GM06990 (cell line): ENCODE results near the gene IFNG-AS1.

ENCODE experiments used
- DNase-seq: peaks from one replicate; pipeline ENCODE4 v3.0.0-alpha.2; 2011; ENCODE audit not compliant: insufficient read length; ENCODE audit errors: extremely low read depth
- H3K27me3 ChIP-seq: replicated peaks from 2 replicates; pipeline ENCODE4 v1.6.0; 2011; ENCODE audit warnings: low read length; ENCODE audit not compliant: control insufficient read depth, insufficient read depth
- H3K36me3 ChIP-seq: 2 replicates; pipeline ENCODE4 v1.5.1; 2011; ENCODE audit warnings: low read length; ENCODE audit not compliant: control insufficient read depth, insufficient read depth
- H3K4me3 ChIP-seq: replicated peaks from 2 replicates; pipeline ENCODE4 v1.5.1; 2011; ENCODE audit warnings: low read depth, mild to moderate bottlenecking, control low read depth, low read length
- TF ChIP-seq, protein P1 (sequence below): IDR thresholded peaks from 2 replicates; pipeline ENCODE4 v1.5.1; 2011; ENCODE audit warnings: low read length, control low read depth, mild to moderate bottlenecking, inconsistent platforms; ENCODE audit not compliant: insufficient read depth, poor library complexity, severe bottlenecking

Gene IFNG-AS1

DNA sequence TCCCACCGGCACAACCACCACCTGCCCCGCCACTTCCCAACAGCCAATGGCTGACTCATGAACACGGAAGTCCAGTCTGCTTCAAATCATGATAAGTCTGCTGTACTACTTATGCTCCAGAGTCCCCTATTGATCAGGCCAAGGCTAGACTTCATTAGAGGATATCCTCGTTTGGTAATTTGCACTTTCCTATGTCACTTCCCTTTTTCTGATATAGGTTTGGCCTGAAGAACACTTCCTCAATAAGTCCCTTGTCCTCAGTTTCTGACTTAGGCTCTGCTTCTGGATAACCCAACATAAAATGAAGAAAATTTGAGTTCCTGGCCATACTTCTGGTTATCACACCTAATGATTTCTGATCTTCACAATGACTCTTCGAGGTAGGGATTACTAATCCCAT lies 45.3 kb downstream of the IFNG-AS1 start:
- Histone ChIP-seq H3K27me3 (no peaks in the 10 kb centered on the region), H3K4me3 (no peak overlapping the region), H3K36me3 (no peaks in the 10 kb centered on the region)
- TF ChIP-seq, protein P1, sequence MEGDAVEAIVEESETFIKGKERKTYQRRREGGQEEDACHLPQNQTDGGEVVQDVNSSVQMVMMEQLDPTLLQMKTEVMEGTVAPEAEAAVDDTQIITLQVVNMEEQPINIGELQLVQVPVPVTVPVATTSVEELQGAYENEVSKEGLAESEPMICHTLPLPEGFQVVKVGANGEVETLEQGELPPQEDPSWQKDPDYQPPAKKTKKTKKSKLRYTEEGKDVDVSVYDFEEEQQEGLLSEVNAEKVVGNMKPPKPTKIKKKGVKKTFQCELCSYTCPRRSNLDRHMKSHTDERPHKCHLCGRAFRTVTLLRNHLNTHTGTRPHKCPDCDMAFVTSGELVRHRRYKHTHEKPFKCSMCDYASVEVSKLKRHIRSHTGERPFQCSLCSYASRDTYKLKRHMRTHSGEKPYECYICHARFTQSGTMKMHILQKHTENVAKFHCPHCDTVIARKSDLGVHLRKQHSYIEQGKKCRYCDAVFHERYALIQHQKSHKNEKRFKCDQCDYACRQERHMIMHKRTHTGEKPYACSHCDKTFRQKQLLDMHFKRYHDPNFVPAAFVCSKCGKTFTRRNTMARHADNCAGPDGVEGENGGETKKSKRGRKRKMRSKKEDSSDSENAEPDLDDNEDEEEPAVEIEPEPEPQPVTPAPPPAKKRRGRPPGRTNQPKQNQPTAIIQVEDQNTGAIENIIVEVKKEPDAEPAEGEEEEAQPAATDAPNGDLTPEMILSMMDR, result no peak
- DNase-seq, result no peak

DNA sequence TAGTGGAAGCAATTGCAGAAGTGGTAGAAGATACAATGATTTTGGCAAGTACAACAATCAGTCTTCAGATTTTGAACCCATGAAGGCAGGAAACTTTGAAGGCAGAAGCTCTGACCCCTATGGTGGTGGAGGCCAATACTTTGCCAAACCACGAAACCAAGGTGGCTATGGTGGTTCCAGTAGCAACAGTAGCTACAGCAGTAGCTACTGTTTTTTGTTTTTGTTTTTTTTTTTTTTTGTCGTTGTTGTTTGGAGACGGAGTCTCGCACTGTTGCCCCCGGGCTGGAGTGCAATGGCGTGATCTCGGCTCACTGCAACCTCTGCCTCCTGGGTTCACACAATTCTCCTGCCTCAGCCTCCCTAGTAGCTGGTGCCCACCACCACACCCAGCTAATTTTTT lies 47.4 kb downstream of the IFNG-AS1 start:
- TF ChIP-seq, protein P1, result no peak
- Histone ChIP-seq H3K27me3 (no peaks in the 10 kb centered on the region), H3K4me3 (no peak overlapping the region), H3K36me3 (no peaks in the 10 kb centered on the region)
- DNase-seq, result no peak

DNA sequence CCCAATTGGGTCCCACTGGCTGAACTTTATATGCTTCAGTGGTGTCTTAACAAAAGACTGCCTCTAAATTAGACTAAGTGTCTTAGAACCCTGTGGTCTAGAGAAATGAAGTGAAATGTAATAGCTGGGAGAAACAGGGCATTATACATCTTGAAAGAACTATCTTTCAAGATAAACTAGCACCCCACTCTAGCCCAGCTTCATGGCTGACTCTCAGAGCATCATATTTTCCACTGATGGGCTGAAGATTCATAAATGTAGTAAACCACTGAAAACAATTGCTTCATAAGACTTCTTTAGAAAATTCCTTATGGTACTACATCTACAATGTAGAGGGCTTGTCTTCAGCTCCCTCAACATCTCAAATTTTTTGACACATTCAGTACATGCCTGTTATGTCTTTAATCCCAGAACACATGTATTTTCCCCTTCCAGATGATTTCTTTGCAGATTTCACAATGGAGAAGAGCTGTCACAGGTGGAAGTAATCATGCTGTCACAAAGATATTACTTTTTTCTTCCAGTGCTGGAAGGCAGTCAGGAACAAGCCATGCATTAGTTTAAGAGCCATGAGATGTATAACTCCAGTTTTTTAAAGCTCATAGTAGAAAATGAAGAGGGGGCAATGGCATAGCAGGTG lies 48.5 kb downstream of the IFNG-AS1 start:
- Histone ChIP-seq H3K4me3 (no peak overlapping the region), H3K36me3 (no peaks in the 10 kb centered on the region), H3K27me3 (no peaks in the 10 kb centered on the region)
- TF ChIP-seq, protein P1, result no peak
- no peak for DNase-seq

DNA sequence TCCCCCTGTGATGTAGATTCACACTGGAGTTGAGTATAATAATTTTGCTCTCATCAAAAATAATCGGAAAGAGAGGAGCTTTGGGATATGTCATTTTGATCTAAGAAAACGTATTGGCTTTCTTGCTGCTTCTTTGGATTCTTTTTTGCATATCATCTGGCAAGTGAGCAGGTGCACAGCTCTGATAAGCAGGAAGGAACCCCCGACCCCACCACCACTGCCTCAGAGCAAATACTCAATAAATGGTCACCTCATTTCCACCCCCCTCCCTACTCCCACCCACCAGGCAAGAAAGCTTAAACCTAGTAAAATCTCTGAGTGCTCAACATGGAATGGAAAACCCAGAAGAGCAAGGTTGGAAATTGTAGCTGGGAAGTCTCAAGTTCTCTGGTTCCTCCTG lies 49.4 kb downstream of the IFNG-AS1 start:
- DNase-seq, result no peak
- Histone ChIP-seq H3K4me3 (no peak overlapping the region), H3K36me3 (no peaks in the 10 kb centered on the region), H3K27me3 (no peaks in the 10 kb centered on the region)
- TF ChIP-seq, protein P1, result no peak

DNA sequence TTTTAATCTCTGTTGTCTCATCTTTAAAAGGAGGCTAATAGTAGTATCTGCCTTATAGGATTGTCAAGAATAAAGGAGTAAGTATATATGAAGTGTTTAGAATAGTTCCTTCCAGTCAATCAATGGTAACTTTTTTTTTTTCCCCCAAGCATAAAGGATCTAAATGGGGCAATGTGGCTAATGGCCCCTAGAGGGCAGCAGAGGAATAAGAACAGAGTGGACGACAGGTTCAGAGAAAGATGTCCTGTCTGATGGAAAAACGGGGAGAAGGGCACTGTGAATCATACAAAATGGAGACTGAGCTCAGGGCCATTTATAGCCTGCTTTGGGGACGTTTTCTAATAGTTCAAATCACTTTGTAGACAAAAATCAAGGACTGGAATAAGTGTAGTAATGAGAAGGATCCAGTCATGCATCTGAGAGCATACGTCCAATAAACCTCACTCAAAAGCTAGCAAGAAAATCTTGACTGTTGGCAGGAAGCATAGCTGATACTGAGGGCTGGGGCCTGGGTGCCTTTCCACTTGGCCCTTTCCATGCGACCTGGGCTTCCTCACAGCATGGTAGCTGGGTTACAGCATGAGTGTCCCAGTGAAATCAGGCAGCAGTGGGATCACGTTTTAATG lies 51.3 kb downstream of the IFNG-AS1 start:
- no peaks in the 10 kb centered on the region for H3K36me3 ChIP-seq
- TF ChIP-seq, protein P1, result peak; percentile 81
- no peak for DNase-seq

More for the DNA sequence above, 51.3 kb downstream of the IFNG-AS1 start:
- H3K4me3 ChIP-seq, result no peak overlapping the region
- no peaks in the 10 kb centered on the region for H3K27me3 ChIP-seq
